SK-N-SH (cell line): ENCODE measurements around the gene PRDM8.

ENCODE experiments used
- EP300 ChIP-seq, 2 experiments: IDR thresholded peaks; 2 replicates each; pipeline versions ENCODE4 v1.4.0 to v1.6.1; 2012; ENCODE audit warnings: borderline replicate concordance in 1 of 2, low read depth in 1 of 2, low read length in 1 of 2
- EZH2phosphoT487 ChIP-seq: fragments of 200-600 bp; sonication (generic); IDR thresholded peaks from 2 replicates; pipeline ENCODE4 v1.6.1; 2017; ENCODE audit warnings: low read depth, mixed run types, mild to moderate bottlenecking, antibody characterized with exemption, moderate library complexity, borderline replicate concordance
- FOXM1 ChIP-seq: IDR thresholded peaks from 2 replicates; pipeline ENCODE4 v1.4.0; 2012; ENCODE audit warnings: low read depth, mild to moderate bottlenecking
- GABPA ChIP-seq: IDR thresholded peaks from 2 replicates; pipeline ENCODE4 v1.4.0; 2012; ENCODE audit warnings: low read depth, mild to moderate bottlenecking
- GATA2 ChIP-seq: sonication (generic); formaldehyde crosslinking; IDR thresholded peaks from 2 replicates; pipeline ENCODE4 v1.5.0; 2020; ENCODE audit warnings: mild to moderate bottlenecking, missing genetic modification reagents
- JUND ChIP-seq: IDR thresholded peaks from 2 replicates; pipeline ENCODE4 v1.4.0; 2012
- MXI1 ChIP-seq: IDR thresholded peaks from 2 replicates; pipeline ENCODE4 v1.6.1; 2012; ENCODE audit warnings: mild to moderate bottlenecking, low read depth, low read length, improper control_type of control experiment
- POLR2AphosphoS5 ChIP-seq: IDR thresholded peaks from 2 replicates; pipeline ENCODE4 v1.6.1; 2012; ENCODE audit warnings: low read depth, low read length
- TAF1 ChIP-seq: IDR thresholded peaks from 2 replicates; pipeline ENCODE4 v1.6.1; 2012; ENCODE audit warnings: low read depth, mild to moderate bottlenecking, low read length, moderate library complexity, borderline replicate concordance
- YY1 ChIP-seq: IDR thresholded peaks from 2 replicates; pipeline ENCODE4 v1.4.0; 2012; ENCODE audit warnings: low read depth, mild to moderate bottlenecking
- TF ChIP-seq, protein P1 (sequence below): fragments of 200-600 bp; sonication (generic); IDR thresholded peaks from 2 replicates; pipeline ENCODE4 v1.6.1; 2017; ENCODE audit warnings: antibody characterized with exemption, mild to moderate bottlenecking, moderate library complexity
- TF ChIP-seq, protein P2 (sequence below): IDR thresholded peaks from 2 replicates; pipeline ENCODE4 v1.6.1; 2012; ENCODE audit warnings: mild to moderate bottlenecking, low read depth, low read length, moderate library complexity
- TF ChIP-seq, protein P3 (sequence below): fragments of 150-350 bp; IDR thresholded peaks from 2 replicates; pipeline ENCODE4 v1.6.1; 2016; ENCODE audit warnings: mild to moderate bottlenecking, low read depth, low read length

- TF ChIP-seq, protein P1, sequence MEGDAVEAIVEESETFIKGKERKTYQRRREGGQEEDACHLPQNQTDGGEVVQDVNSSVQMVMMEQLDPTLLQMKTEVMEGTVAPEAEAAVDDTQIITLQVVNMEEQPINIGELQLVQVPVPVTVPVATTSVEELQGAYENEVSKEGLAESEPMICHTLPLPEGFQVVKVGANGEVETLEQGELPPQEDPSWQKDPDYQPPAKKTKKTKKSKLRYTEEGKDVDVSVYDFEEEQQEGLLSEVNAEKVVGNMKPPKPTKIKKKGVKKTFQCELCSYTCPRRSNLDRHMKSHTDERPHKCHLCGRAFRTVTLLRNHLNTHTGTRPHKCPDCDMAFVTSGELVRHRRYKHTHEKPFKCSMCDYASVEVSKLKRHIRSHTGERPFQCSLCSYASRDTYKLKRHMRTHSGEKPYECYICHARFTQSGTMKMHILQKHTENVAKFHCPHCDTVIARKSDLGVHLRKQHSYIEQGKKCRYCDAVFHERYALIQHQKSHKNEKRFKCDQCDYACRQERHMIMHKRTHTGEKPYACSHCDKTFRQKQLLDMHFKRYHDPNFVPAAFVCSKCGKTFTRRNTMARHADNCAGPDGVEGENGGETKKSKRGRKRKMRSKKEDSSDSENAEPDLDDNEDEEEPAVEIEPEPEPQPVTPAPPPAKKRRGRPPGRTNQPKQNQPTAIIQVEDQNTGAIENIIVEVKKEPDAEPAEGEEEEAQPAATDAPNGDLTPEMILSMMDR, result no peak
- TF ChIP-seq JUND (no peak), EP300 (IDR thresholded peaks at IDR 0.05; ENCODE audit: borderline replicate concordance in 1 of 2, low read depth in 1 of 2, low read length in 1 of 2) (no peak), FOXM1 (no peak), YY1 (no peak), TAF1 (no peak), MXI1 (no peak), GABPA (no peak), POLR2AphosphoS5 (no peak), GATA2 (CRISPR knock-in tag) (no peak), EZH2phosphoT487 (no peak)
- TF ChIP-seq, protein P2, sequence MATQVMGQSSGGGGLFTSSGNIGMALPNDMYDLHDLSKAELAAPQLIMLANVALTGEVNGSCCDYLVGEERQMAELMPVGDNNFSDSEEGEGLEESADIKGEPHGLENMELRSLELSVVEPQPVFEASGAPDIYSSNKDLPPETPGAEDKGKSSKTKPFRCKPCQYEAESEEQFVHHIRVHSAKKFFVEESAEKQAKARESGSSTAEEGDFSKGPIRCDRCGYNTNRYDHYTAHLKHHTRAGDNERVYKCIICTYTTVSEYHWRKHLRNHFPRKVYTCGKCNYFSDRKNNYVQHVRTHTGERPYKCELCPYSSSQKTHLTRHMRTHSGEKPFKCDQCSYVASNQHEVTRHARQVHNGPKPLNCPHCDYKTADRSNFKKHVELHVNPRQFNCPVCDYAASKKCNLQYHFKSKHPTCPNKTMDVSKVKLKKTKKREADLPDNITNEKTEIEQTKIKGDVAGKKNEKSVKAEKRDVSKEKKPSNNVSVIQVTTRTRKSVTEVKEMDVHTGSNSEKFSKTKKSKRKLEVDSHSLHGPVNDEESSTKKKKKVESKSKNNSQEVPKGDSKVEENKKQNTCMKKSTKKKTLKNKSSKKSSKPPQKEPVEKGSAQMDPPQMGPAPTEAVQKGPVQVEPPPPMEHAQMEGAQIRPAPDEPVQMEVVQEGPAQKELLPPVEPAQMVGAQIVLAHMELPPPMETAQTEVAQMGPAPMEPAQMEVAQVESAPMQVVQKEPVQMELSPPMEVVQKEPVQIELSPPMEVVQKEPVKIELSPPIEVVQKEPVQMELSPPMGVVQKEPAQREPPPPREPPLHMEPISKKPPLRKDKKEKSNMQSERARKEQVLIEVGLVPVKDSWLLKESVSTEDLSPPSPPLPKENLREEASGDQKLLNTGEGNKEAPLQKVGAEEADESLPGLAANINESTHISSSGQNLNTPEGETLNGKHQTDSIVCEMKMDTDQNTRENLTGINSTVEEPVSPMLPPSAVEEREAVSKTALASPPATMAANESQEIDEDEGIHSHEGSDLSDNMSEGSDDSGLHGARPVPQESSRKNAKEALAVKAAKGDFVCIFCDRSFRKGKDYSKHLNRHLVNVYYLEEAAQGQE, result no peak
- TF ChIP-seq, protein P3, sequence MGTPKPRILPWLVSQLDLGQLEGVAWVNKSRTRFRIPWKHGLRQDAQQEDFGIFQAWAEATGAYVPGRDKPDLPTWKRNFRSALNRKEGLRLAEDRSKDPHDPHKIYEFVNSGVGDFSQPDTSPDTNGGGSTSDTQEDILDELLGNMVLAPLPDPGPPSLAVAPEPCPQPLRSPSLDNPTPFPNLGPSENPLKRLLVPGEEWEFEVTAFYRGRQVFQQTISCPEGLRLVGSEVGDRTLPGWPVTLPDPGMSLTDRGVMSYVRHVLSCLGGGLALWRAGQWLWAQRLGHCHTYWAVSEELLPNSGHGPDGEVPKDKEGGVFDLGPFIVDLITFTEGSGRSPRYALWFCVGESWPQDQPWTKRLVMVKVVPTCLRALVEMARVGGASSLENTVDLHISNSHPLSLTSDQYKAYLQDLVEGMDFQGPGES, result no peak
These were observed 41.9 kb upstream of the PRDM8 start for GRCh38 chr4:80155316-80155982.
